MCF 10A (cell line): ENCODE data around the gene C1QTNF1. TPM values are rescaled to one million over a fixed set of nuclear protein-coding genes. Genes with fewer than 3 reads are reported as not detected.

Experiments
- BruUV-seq: library from RNA; stranded (reverse); fragments of 400-500 nt; replicated peaks from 2 replicates; lab custom pipeline; 2021; lab: Mats Ljungman, UMichigan
- CTCF ChIA-PET: fragments of 300-600 bp; sonication (Branson Sonifier 250); formaldehyde crosslinking; extraction: SDS; loops from one replicate; lab custom pipeline; 2021; ENCODE audit warnings: antibody characterized with exemption, inconsistent platforms; lab: Yijun Ruan, JAX
- POLR2A ChIA-PET: fragments of 300-600, 350-650 bp; sonication (Branson Sonifier 250); formaldehyde crosslinking; extraction: SDS; loops from one replicate; lab custom pipeline; 2020; ENCODE audit warnings: antibody characterized with exemption, inconsistent platforms; lab: Yijun Ruan, JAX
- DNase-seq: peaks from one replicate; pipeline ENCODE4 v3.0.0-alpha.2; 2018; ENCODE audit not compliant: unreplicated experiment
- H3K27ac Mint-ChIP-seq: one replicate; pipeline ENCODE4 v1.8.0; 2022; ENCODE audit warnings: mild to moderate bottlenecking, low read depth, mixed read lengths; ENCODE audit not compliant: unreplicated experiment
- H3K27me3 Mint-ChIP-seq: one replicate; pipeline ENCODE4 v1.8.0; 2022; ENCODE audit warnings: mixed read lengths; ENCODE audit not compliant: insufficient read depth, unreplicated experiment
- H3K36me3 Mint-ChIP-seq: one replicate; pipeline ENCODE4 v1.8.0; 2022; ENCODE audit warnings: mild to moderate bottlenecking, moderate library complexity, mixed read lengths; ENCODE audit not compliant: insufficient read depth, unreplicated experiment
- H3K4me1 Mint-ChIP-seq: one replicate; pipeline ENCODE4 v1.8.0; 2022; ENCODE audit warnings: mixed read lengths; ENCODE audit not compliant: insufficient read depth, unreplicated experiment
- H3K4me3 Mint-ChIP-seq: one replicate; pipeline ENCODE4 v1.8.0; 2022; ENCODE audit warnings: mild to moderate bottlenecking, moderate library complexity, mixed read lengths; ENCODE audit not compliant: unreplicated experiment
- H3K9me3 Mint-ChIP-seq: one replicate; pipeline ENCODE4 v1.8.0; 2022; ENCODE audit warnings: mixed read lengths; ENCODE audit not compliant: unreplicated experiment
- intact Hi-C: fragments of 100-400 bp; cut with micrococcal nuclease; formaldehyde crosslinking; loops from 2 replicates; pipeline ENCODE4 v1.14.1; 2022
- total RNA-seq: library from RNA; stranded (reverse); gene quantifications from 2 replicates; pipeline ENCODE4 v1.2.3, GENCODE V29; 2022
- TF ChIP-seq, protein P1 (sequence below): fragments of 200-600 bp; IDR thresholded peaks from one replicate; pipeline ENCODE4 v1.8.0; 2022; ENCODE audit warnings: antibody characterized with exemption, mild to moderate bottlenecking; ENCODE audit not compliant: unreplicated experiment

Gene C1QTNF1
- total RNA-seq, 1 experiment from 2014 or later: 3.0 TPM

DNA sequence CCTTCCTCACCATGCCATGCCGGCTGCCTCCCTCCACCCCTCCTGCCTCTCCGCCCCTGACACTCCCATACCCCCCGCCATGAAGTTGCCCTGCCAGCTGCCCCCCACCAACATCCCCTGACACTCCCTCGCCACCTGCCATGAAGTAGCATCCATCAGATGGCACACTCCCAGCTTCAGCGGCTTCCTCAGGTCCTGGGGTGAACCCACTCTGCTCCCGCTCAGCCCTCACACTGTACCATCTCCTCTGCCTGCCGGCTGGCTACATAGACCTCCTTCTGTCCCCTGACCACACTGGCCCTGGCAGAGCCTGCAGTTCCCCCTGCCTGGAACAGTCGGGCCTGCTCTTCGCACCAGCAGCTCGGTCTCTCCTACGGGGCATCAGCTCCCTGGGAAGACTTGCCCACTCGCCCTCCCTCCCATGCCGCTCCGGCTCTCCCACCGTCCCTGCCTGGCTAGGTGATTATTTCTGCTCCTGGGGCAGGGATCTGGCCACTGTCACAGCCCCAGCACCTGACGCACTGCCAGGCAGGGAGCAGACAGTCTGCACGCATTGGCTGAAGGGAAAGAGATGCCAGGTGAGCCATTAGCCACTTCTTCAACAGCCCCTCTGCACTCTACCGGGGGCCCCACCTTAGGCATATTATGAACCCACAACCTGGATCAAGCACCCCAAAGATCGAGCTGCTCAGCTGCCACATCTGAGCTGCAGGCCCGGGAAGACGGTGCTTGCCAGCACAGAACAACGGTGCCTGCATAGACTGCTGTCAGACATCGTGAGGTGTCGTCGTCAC, 23.4 kb upstream of the C1QTNF1 start:
- TF ChIP-seq, protein P1, sequence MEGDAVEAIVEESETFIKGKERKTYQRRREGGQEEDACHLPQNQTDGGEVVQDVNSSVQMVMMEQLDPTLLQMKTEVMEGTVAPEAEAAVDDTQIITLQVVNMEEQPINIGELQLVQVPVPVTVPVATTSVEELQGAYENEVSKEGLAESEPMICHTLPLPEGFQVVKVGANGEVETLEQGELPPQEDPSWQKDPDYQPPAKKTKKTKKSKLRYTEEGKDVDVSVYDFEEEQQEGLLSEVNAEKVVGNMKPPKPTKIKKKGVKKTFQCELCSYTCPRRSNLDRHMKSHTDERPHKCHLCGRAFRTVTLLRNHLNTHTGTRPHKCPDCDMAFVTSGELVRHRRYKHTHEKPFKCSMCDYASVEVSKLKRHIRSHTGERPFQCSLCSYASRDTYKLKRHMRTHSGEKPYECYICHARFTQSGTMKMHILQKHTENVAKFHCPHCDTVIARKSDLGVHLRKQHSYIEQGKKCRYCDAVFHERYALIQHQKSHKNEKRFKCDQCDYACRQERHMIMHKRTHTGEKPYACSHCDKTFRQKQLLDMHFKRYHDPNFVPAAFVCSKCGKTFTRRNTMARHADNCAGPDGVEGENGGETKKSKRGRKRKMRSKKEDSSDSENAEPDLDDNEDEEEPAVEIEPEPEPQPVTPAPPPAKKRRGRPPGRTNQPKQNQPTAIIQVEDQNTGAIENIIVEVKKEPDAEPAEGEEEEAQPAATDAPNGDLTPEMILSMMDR: no peak
- no peak for DNase-seq
- Mint-ChIP-seq H3K36me3 (peaks cover 28% of the 10 kb centered on the region), H3K4me3 (no peak overlapping the region), H3K27me3 (no peaks in the 10 kb centered on the region), H3K9me3 (no peaks in the 10 kb centered on the region), H3K4me1 (no peaks in the 10 kb centered on the region), H3K27ac (no peak overlapping the region)
- intact Hi-C loops: no loop called here
- no TSS peak for BruUV-seq
- ChIA-PET POLR2A (interaction anchor here (0.6 to 0.7 kb wide), 2 partner anchors 16 to 19 kb away, joined by 3 read pairs; no protein-coding TSS in a partner anchor), CTCF (no interaction called here)

DNA sequence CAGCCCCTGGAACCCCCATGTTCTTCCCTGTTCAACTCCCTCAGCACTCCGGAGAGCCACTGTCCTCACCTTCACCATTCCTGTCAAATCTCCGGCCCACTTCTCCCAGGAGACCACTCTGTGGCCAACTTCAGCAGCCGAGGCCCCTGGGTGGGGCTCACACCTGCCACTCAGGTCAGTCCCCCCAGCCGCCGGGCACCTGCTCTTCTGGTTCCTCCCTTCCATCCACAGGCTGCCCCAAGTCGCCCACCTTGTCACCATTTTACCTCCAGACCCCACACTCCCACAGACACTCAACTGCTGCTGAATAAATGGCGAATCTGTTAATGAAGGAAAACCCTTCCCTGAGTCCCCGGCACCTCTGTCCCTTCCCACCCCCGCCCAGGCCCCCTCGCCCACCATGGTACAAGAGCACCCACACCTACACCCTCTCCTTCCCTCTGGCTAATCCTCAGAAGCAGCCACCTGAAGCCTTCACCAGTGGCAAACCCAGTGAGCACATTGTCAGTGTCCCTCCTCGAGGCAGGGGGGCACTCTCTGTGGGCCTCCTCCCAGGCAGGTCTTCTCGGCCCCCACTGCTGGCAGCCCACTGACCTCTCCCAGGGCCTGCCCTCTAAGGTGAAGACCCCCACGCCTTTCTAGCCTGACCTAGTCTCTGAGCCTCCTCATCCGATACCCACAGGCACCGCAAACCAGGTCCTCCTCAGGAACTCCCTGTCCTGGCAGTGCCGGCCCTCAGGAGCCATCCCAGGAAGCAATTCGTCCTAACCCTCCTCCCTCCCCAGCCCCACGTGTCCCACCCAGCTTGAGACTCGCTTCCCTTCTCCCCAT, 22.6 kb upstream of the C1QTNF1 start:
- Mint-ChIP-seq H3K4me3 (no peak overlapping the region), H3K4me1 (no peaks in the 10 kb centered on the region), H3K9me3 (no peaks in the 10 kb centered on the region), H3K27me3 (no peaks in the 10 kb centered on the region), H3K27ac (no peak overlapping the region), H3K36me3 (peaks cover 28% of the 10 kb centered on the region)
- intact Hi-C loops: no loop called here
- POLR2A ChIA-PET: interaction anchor here (0.6 to 0.7 kb wide), 2 partner anchors 17 to 19 kb away, joined by 3 read pairs; no protein-coding TSS in a partner anchor
- CTCF ChIA-PET: interaction anchor here (1.2 kb wide), 1 partner anchor 8 kb away, joined by 5 read pairs; no protein-coding TSS in a partner anchor
- no TSS peak for BruUV-seq
- no peak for DNase-seq
- TF ChIP-seq, protein P1: no peak

DNA sequence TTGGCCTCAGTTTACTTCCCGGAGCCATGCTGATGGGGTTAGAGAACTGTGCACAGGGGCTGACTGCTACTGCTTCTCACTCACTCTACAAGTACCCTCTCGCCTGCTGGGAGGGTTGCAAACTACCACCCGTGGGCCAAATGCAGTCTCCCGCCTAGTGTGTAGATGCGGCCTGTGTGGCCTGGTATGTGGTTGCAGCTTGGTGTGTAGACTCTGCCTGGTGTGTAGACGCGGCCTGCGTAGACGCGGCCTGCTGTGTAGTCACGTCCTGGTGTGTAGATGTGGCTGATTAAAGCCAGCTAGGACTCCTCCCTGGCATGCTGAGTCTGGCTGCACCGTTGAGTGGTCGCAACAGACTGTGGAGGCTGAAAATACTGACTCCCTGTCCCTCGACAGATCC, 21.7 kb upstream of the C1QTNF1 start:
- H3K36me3 Mint-ChIP-seq: peaks cover 28% of the 10 kb centered on the region
- H3K4me3 Mint-ChIP-seq: no peak overlapping the region
- CTCF ChIA-PET: interaction anchor here (0.5 to 1.2 kb wide), 2 partner anchors 9 to 138 kb away, joined by 3 to 5 read pairs; no protein-coding TSS in a partner anchor
- H3K27ac Mint-ChIP-seq: no peak overlapping the region
- POLR2A ChIA-PET: no interaction called here
- TF ChIP-seq, protein P1: no peak
- H3K27me3 Mint-ChIP-seq: no peaks in the 10 kb centered on the region
- intact Hi-C loops: no loop called here
- peaks cover 6% of the 10 kb centered on the region for H3K4me1 Mint-ChIP-seq
- BruUV-seq: no TSS peak
- no peak for DNase-seq
- H3K9me3 Mint-ChIP-seq: no peaks in the 10 kb centered on the region
